Measurements from ENCODE around the gene ZNF334. TPM values are rescaled to one million over a fixed set of nuclear protein-coding genes. Genes with fewer than 3 reads are reported as not detected.

ZNF334 gene
- total RNA-seq, 1 donor from 2014 or later: 3.0 TPM

GRCh38 chr20:46455729-46456128 is 57.6 kb downstream of the ZNF334 start:
- DNase-seq: no peak
- intact Hi-C loops (cut with DNase I): no loop called here
- no peaks in the 10 kb centered on the region for H3K9me3 ChIP-seq
- H3K4me3 ChIP-seq: no peak overlapping the region
- no peak overlapping the region for H3K27ac ChIP-seq
- ATAC-seq: no peak
- peaks cover 41% of the 10 kb centered on the region for H3K27me3 ChIP-seq
- no peaks in the 10 kb centered on the region for H3K36me3 ChIP-seq
- no peak for TF ChIP-seq CTCF (IDR thresholded peaks at IDR 0.05)
- H3K4me1 ChIP-seq: no peaks in the 10 kb centered on the region

Other genes with a start within 250 kb of the ZNF334 start
- gene CDH22, start 205.1 kb downstream of the ZNF334 start, total RNA-seq: 0.46 TPM
- 57.0 TPM for gene ELMO2, start 106.9 kb downstream of the ZNF334 start, total RNA-seq
- 0.43 TPM for gene OCSTAMP, start 37.1 kb upstream of the ZNF334 start, total RNA-seq
- 1.6 TPM for gene SLC13A3, start 137.9 kb upstream of the ZNF334 start, total RNA-seq
- 13.3 TPM for gene TP53RK, start 175.9 kb upstream of the ZNF334 start, total RNA-seq
- gene SLC2A10, start 196.1 kb upstream of the ZNF334 start, total RNA-seq: 17.7 TPM